A549 treated with AZD2906 at 1 μM for 4 hours (cell line): ENCODE data around the gene SERPINB1. TPM values are rescaled to one million over a fixed set of nuclear protein-coding genes. Genes with fewer than 3 reads are reported as not detected.

Source experiments
- total RNA-seq: library from RNA; stranded (reverse); fragments of 200-300 nt; extraction: Qiagen RNA extraction; gene quantifications from 5 replicates; pipeline ENCODE4 v1.2.3, GENCODE V29; 2022

Gene SERPINB1
- total RNA-seq: 41.3 to 47.8 TPM (median 44.3 TPM) in 5 replicates

GRCh38 chr6:2841264-2842138 is at the start of gene SERPINB1:
Gene SERPINB1 (minus strand): TSS chr6:2841863. CDS start chr6:2840586, 1,277 bp downstream.

Other genes starting within 250 kb of the SERPINB1 start
- 0.07 to 0.13 TPM (median 0.09 TPM) in 5 replicates for gene MYLK4, start 90.9 kb downstream of the SERPINB1 start, total RNA-seq
- 33.2 to 36.7 TPM (median 36.0 TPM) in 5 replicates for gene WRNIP1, start 76.5 kb downstream of the SERPINB1 start, total RNA-seq
- gene SERPINB9, start 61.4 kb upstream of the SERPINB1 start, total RNA-seq: 5.8 to 8.7 TPM (median 7.4 TPM) in 5 replicates
- 124 to 133 TPM (median 129 TPM) in 5 replicates for gene SERPINB6, start 129.7 kb upstream of the SERPINB1 start, total RNA-seq
- gene NQO2, start 158.0 kb upstream of the SERPINB1 start, total RNA-seq: 55.1 to 74.2 TPM (median 69.4 TPM) in 5 replicates
- 11.6 to 12.7 TPM (median 11.9 TPM) in 5 replicates for gene RIPK1, start 226.6 kb upstream of the SERPINB1 start, total RNA-seq